ENCODE data around the gene RASSF3. TPM values are rescaled to one million over a fixed set of nuclear protein-coding genes. Genes with fewer than 3 reads are reported as not detected.

Gene RASSF3
- total RNA-seq, 1 donor = 13.8 TPM

DNA sequence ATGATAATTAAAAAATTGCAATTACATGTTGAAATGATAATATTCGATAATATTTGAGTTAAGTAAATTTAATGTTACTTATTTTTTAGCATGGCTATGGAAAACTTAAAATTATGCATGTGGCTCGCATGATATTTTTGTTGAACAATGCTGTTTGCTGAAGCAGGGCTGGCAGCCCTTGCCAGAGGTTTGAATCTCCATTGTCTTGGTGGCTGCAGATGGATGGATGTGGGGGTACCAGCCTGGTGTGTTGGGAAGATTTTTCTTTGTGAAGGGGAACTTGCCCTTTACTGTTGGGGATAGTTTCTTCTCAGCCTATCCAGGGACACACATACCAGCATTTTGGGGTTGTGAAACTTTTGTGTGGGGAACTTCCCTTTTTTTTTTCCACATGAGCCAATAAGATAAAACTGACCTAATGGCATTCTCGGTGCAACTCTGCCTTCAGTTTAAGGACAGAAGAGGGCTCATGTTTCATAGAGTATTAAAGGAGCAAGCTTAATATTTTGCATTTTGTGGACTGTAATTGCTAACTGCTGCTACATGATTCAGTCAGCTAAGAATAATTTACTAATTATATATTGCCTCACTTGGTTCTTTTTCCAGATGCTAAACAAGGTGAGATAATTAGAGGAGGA is 8.8 kb downstream of the RASSF3 start:
- no peaks in the 10 kb centered on the region for H3K9me3 ChIP-seq (ENCODE audit: low read depth, low read length)
- H3K4me2 ChIP-seq (ENCODE audit: insufficient read depth, low read length) = peak overlapping the region; percentile 55
- DNase-seq (ENCODE audit: insufficient read length, low spot score, missing footprints) = no peak
- no peaks in the 10 kb centered on the region for H3K36me3 ChIP-seq (ENCODE audit: insufficient read depth, low read length)
- no peaks in the 10 kb centered on the region for H4K20me1 ChIP-seq (ENCODE audit: insufficient read depth, low read length)
- TF ChIP-seq, protein P1, sequence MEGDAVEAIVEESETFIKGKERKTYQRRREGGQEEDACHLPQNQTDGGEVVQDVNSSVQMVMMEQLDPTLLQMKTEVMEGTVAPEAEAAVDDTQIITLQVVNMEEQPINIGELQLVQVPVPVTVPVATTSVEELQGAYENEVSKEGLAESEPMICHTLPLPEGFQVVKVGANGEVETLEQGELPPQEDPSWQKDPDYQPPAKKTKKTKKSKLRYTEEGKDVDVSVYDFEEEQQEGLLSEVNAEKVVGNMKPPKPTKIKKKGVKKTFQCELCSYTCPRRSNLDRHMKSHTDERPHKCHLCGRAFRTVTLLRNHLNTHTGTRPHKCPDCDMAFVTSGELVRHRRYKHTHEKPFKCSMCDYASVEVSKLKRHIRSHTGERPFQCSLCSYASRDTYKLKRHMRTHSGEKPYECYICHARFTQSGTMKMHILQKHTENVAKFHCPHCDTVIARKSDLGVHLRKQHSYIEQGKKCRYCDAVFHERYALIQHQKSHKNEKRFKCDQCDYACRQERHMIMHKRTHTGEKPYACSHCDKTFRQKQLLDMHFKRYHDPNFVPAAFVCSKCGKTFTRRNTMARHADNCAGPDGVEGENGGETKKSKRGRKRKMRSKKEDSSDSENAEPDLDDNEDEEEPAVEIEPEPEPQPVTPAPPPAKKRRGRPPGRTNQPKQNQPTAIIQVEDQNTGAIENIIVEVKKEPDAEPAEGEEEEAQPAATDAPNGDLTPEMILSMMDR (IDR thresholded peaks at IDR 0.05; ENCODE audit: extremely low read depth, low read depth, low read length) = no peak
- H3K4me3 ChIP-seq (ENCODE audit: insufficient read depth, low read length) = no peak overlapping the region
- peak overlapping the region; percentile 32 for H3K27ac ChIP-seq (ENCODE audit: low read depth, low read length)
- peak overlapping the region; percentile 75 for H2AFZ ChIP-seq (ENCODE audit: low read length)
- H3K79me2 ChIP-seq (ENCODE audit: insufficient read depth, low read length) = peaks cover 87% of the 10 kb centered on the region
- peaks cover 18% of the 10 kb centered on the region for H3K4me1 ChIP-seq (ENCODE audit: insufficient read depth, low read length)
- H3K27me3 ChIP-seq (ENCODE audit: insufficient read depth, low read length) = no peaks in the 10 kb centered on the region

DNA sequence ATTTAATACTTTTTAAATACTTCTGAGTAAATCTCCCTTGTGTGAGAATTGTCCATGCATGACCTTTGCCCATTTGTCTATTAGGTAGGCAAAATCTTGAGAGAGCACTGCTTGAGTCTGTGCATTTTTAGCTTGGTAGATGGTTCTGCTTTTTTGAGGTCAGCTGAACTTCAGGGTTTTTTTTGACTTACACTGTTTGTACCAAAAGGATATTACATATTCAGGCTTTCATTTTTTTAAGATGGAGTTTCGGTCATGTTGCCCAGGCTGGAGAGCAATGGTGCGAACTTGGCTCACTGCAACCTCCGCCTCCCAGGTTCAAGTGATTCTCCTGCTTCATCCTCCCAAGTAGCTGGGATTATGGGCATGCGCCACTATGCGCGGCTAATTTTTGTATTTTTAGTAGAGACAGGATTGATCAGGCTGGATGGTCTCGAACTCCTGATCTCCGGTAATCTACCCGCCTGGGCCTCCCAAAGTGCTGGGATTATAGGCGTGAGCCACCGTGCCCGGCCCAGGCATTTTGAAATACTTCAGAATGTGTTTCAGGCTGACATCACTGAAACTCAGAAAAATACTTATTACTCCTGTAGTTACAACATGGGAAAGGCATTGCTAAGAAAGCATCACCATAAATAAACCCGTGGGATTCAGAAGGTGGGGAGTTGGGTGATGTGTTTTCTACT is 11.1 kb downstream of the RASSF3 start:
- peaks cover 29% of the 10 kb centered on the region for H3K4me1 ChIP-seq (ENCODE audit: insufficient read depth, low read length)
- H4K20me1 ChIP-seq (ENCODE audit: insufficient read depth, low read length) = no peaks in the 10 kb centered on the region
- no peak overlapping the region for H3K4me2 ChIP-seq (ENCODE audit: insufficient read depth, low read length)
- no peak overlapping the region for H2AFZ ChIP-seq (ENCODE audit: low read length)
- H3K79me2 ChIP-seq (ENCODE audit: insufficient read depth, low read length) = peaks cover 73% of the 10 kb centered on the region
- peak; percentile 82 for DNase-seq (ENCODE audit: insufficient read length, low spot score, missing footprints)
- TF ChIP-seq, protein P1 (IDR thresholded peaks at IDR 0.05; ENCODE audit: extremely low read depth, low read depth, low read length) = no peak
- H3K9me3 ChIP-seq (ENCODE audit: low read depth, low read length) = no peaks in the 10 kb centered on the region
- H3K27ac ChIP-seq (ENCODE audit: low read depth, low read length) = peak overlapping the region; percentile 51
- H3K27me3 ChIP-seq (ENCODE audit: insufficient read depth, low read length) = no peaks in the 10 kb centered on the region
- no peak overlapping the region for H3K4me3 ChIP-seq (ENCODE audit: insufficient read depth, low read length)
- no peaks in the 10 kb centered on the region for H3K36me3 ChIP-seq (ENCODE audit: insufficient read depth, low read length)

DNA sequence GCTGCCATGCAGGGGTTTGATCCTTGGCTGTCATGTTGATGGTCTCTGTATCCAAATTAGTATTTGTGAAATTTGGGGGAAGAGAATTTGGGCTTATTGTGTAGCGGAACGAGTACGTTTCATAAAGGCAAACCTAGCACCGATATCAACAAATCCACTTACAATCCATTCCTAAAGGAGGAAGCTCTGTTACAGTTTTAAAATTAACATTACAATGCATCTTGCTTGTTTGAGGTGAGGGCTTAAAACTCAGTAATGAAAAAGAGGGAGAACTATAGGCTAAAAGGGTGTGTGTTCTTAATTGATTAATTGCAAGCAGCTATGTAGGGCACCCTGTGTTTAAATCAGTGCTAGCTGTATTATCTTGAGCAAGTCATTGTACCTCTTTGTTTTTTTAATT is 13.7 kb downstream of the RASSF3 start:
- H4K20me1 ChIP-seq (ENCODE audit: insufficient read depth, low read length) = no peaks in the 10 kb centered on the region
- no peak for DNase-seq (ENCODE audit: insufficient read length, low spot score, missing footprints)
- H2AFZ ChIP-seq (ENCODE audit: low read length) = no peak overlapping the region
- H3K27me3 ChIP-seq (ENCODE audit: insufficient read depth, low read length) = no peaks in the 10 kb centered on the region
- no peaks in the 10 kb centered on the region for H3K36me3 ChIP-seq (ENCODE audit: insufficient read depth, low read length)
- TF ChIP-seq, protein P1 (IDR thresholded peaks at IDR 0.05; ENCODE audit: extremely low read depth, low read depth, low read length) = no peak
- no peak overlapping the region for H3K4me2 ChIP-seq (ENCODE audit: insufficient read depth, low read length)
- H3K27ac ChIP-seq (ENCODE audit: low read depth, low read length) = no peak overlapping the region
- no peaks in the 10 kb centered on the region for H3K9me3 ChIP-seq (ENCODE audit: low read depth, low read length)
- peaks cover 65% of the 10 kb centered on the region for H3K79me2 ChIP-seq (ENCODE audit: insufficient read depth, low read length)
- H3K4me1 ChIP-seq (ENCODE audit: insufficient read depth, low read length) = peaks cover 41% of the 10 kb centered on the region
- no peak overlapping the region for H3K4me3 ChIP-seq (ENCODE audit: insufficient read depth, low read length)

All from osteoblast (primary cell).